Endodermal cell (in vitro differentiated cells): ENCODE results near the gene RYR2. TPM values are rescaled to one million over a fixed set of nuclear protein-coding genes. Genes with fewer than 3 reads are reported as not detected.

Source experiments
- DNase-seq: peaks from one replicate; pipeline ENCODE4 v3.0.0-alpha.2; 2017
- H3K27ac ChIP-seq: 2 replicates; pipeline ENCODE4 v1.5.1; 2013; ENCODE audit warnings: mild to moderate bottlenecking, low read depth, low read length, moderate library complexity
- H3K27me3 ChIP-seq: 2 replicates; pipeline ENCODE4 v1.6.1; 2013; ENCODE audit warnings: mild to moderate bottlenecking, low read length, moderate library complexity; ENCODE audit not compliant: insufficient read depth, control insufficient read depth, poor library complexity, severe bottlenecking
- H3K36me3 ChIP-seq: 2 replicates; pipeline ENCODE4 v1.7.0; 2013; ENCODE audit warnings: mild to moderate bottlenecking, low read length, moderate library complexity; ENCODE audit not compliant: control insufficient read depth, insufficient read depth
- H3K4me1 ChIP-seq: one replicate; pipeline ENCODE4 v1.7.0; 2013; ENCODE audit warnings: low read length; ENCODE audit not compliant: control insufficient read depth, insufficient read depth
- H3K4me3 ChIP-seq: 2 replicates; pipeline ENCODE4 v1.5.1; 2013; ENCODE audit warnings: mild to moderate bottlenecking, low read length, moderate library complexity
- H3K9ac ChIP-seq: 2 replicates; pipeline ENCODE4 v1.6.1; 2013; ENCODE audit warnings: mild to moderate bottlenecking, low read length, moderate library complexity; ENCODE audit not compliant: poor library complexity, severe bottlenecking; ENCODE audit errors: extremely low read depth
- H3K9me3 ChIP-seq: 2 replicates; pipeline ENCODE4 v1.6.1; 2013; ENCODE audit warnings: mild to moderate bottlenecking, low read length, moderate library complexity; ENCODE audit not compliant: control insufficient read depth
- H3K27ac Mint-ChIP-seq: 2 replicates; pipeline ENCODE4 v1.8.0; 2020; ENCODE audit warnings: mixed read lengths
- H3K27me3 Mint-ChIP-seq: 2 replicates; pipeline ENCODE4 v1.8.0; 2021; ENCODE audit warnings: mild to moderate bottlenecking, mixed read lengths; ENCODE audit not compliant: insufficient read depth
- H3K36me3 Mint-ChIP-seq: 2 replicates; pipeline ENCODE4 v1.8.0; 2020; ENCODE audit warnings: low read depth, mixed read lengths
- H3K4me1 Mint-ChIP-seq: 2 replicates; pipeline ENCODE4 v1.8.0; 2020; ENCODE audit warnings: mixed read lengths
- H3K4me3 Mint-ChIP-seq: 2 replicates; pipeline ENCODE4 v1.8.0; 2020; ENCODE audit warnings: mild to moderate bottlenecking, moderate library complexity, mixed read lengths
- H3K9me3 Mint-ChIP-seq: 2 replicates; pipeline ENCODE4 v1.8.0; 2020; ENCODE audit warnings: mild to moderate bottlenecking, mixed read lengths
- WGBS, 2 experiments: methylation state at CpG; one replicate each; pipeline versions ENCODE4 v1.1.5 to v1.1.7; 2013; ENCODE audit warnings: missing lambda C conversion rate in 2 of 2, mixed read lengths in 1 of 2; ENCODE audit not compliant: insufficient coverage in 1 of 2, insufficient read length in 1 of 2; 5-methylcytosine and 5-hydroxymethylcytosine counted together
- total RNA-seq, 2 donors: library from RNA; stranded (reverse); fragmentation: NEBNext Ultra II Directional in 1 of 2; extraction: Animal tissue kit (Norgen Biotek cat#: 25700) in 1 of 2; gene quantifications; 2 replicates in 1 of 2; 3 replicates in 1 of 2; pipeline ENCODE4 v1.2.1, GENCODE V29; 2021
- TF ChIP-seq, protein P1 (sequence below): fragments of 200-600 bp; sonication (generic); conservative IDR thresholded peaks from 2 replicates; pipeline ENCODE4 v1.5.0; 2021; ENCODE audit warnings: antibody characterized with exemption, mild to moderate bottlenecking

The RYR2 gene
- total RNA-seq, 2 donors from 2014 or later: 0.95 to 2.4 TPM

DNA sequence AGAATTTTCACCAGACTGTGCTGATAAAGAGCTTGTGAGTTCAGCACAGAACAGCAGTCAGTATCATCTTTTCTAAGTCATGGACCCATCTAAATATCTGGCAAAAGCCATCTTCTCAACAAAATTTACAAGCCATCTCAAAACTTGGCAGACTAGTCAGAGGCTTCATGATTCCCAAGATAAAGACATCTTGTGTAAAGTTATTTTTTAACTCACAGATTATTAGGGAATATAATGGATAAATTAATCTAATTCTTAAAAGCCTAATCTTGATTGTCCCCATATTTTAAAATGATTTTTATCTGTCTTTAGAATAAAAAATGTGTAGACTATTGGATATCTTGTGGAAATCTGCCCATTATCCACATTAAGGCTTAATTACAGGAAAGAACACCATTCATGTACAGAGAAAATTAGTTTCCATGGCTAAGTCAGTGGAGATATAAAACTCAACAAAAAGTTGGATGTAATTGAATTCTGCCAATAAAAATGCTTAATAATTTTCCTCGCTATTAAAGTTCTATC, 688.9 kb downstream of the RYR2 start:
- H3K4me1 ChIP-seq: no peaks in the 10 kb centered on the region
- no peaks in the 10 kb centered on the region for H3K36me3 Mint-ChIP-seq
- WGBS, 2 experiments: 100% methylated on average over 1 of the region's 1 CpG
- H3K4me3 ChIP-seq: no peak overlapping the region
- no peaks in the 10 kb centered on the region for H3K27me3 ChIP-seq
- no peaks in the 10 kb centered on the region for H3K4me1 Mint-ChIP-seq
- H3K9me3 Mint-ChIP-seq: no peaks in the 10 kb centered on the region
- DNase-seq: no peak
- no peak overlapping the region for H3K4me3 Mint-ChIP-seq
- H3K27ac ChIP-seq: no peak overlapping the region
- no peaks in the 10 kb centered on the region for H3K9me3 ChIP-seq
- TF ChIP-seq, protein P1, sequence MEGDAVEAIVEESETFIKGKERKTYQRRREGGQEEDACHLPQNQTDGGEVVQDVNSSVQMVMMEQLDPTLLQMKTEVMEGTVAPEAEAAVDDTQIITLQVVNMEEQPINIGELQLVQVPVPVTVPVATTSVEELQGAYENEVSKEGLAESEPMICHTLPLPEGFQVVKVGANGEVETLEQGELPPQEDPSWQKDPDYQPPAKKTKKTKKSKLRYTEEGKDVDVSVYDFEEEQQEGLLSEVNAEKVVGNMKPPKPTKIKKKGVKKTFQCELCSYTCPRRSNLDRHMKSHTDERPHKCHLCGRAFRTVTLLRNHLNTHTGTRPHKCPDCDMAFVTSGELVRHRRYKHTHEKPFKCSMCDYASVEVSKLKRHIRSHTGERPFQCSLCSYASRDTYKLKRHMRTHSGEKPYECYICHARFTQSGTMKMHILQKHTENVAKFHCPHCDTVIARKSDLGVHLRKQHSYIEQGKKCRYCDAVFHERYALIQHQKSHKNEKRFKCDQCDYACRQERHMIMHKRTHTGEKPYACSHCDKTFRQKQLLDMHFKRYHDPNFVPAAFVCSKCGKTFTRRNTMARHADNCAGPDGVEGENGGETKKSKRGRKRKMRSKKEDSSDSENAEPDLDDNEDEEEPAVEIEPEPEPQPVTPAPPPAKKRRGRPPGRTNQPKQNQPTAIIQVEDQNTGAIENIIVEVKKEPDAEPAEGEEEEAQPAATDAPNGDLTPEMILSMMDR: no peak
- no peaks in the 10 kb centered on the region for H3K36me3 ChIP-seq
- no peak overlapping the region for H3K9ac ChIP-seq
- no peaks in the 10 kb centered on the region for H3K27me3 Mint-ChIP-seq
- H3K27ac Mint-ChIP-seq: no peak overlapping the region

DNA sequence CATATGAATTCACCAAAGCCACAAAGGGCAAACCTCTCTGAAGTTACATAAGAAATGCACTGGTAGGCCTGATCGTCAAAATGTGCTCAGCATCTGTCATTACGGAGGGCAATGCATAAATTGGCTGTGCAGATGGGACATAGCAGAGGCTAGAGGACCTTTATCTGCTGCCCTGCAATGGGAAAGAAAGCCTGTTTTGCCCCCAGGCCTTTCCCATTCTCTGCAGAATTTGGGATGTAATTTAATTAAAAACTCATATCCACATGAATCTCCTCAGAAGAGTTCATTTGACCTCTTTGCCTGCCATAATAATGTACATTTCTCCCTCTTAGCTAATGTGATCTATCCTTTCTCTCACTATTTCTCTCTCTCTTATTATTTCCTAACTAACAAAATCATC, 690.7 kb downstream of the RYR2 start:
- peaks cover 7% of the 10 kb centered on the region for H3K4me1 Mint-ChIP-seq
- TF ChIP-seq, protein P1: no peak
- no peaks in the 10 kb centered on the region for H3K36me3 Mint-ChIP-seq
- H3K36me3 ChIP-seq: no peaks in the 10 kb centered on the region
- H3K27ac Mint-ChIP-seq: no peak overlapping the region
- no peak for DNase-seq
- no peaks in the 10 kb centered on the region for H3K9me3 Mint-ChIP-seq
- no peaks in the 10 kb centered on the region for H3K27me3 Mint-ChIP-seq
- H3K4me3 Mint-ChIP-seq: no peak overlapping the region
- H3K4me3 ChIP-seq: no peak overlapping the region
- H3K27me3 ChIP-seq: no peaks in the 10 kb centered on the region
- WGBS, 2 experiments: 92 to 94% methylated on average over 2 of the region's 2 CpGs
- no peaks in the 10 kb centered on the region for H3K4me1 ChIP-seq
- no peak overlapping the region for H3K27ac ChIP-seq
- H3K9ac ChIP-seq: no peak overlapping the region
- H3K9me3 ChIP-seq: no peaks in the 10 kb centered on the region

DNA sequence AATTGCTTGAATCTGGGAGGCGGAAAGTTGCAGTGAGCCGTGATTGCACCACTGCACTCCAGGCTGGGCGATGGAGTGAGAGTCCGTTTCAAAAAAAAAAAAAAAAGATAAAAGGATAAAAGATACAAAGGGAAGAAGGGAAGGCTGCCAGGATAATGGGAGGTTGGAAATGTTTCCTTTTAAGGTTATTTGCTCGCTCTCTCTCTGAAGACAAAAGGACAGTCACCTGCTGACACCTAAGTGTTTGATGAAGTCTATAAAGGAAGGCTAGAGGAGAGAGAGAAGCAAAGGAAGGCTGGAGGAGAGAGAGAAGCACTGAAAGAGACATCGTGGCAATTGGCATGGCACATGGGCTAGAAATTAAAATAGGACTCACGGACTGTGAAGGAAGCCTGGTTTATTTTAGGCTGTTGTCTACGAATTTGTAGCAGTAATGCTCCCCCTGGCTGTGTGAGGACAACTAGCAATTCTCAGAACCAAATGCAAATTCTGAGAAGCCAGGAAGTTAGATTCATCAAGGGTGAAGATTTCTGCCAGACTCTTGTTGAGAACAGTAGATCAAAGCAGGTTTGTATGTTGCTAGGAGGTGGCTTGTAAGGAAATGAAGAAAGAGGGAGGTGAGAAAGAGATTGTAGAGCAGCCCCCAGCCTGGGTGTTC, 694.5 kb downstream of the RYR2 start:
- H3K27me3 Mint-ChIP-seq: no peaks in the 10 kb centered on the region
- H3K4me3 ChIP-seq: no peak overlapping the region
- DNase-seq: peak; percentile 59
- H3K4me3 Mint-ChIP-seq: no peak overlapping the region
- peaks cover 7% of the 10 kb centered on the region for H3K4me1 Mint-ChIP-seq
- H3K27ac Mint-ChIP-seq: peak overlapping the region; percentile 36
- H3K27me3 ChIP-seq: no peaks in the 10 kb centered on the region
- no peak overlapping the region for H3K27ac ChIP-seq
- no peaks in the 10 kb centered on the region for H3K36me3 Mint-ChIP-seq
- H3K9ac ChIP-seq: no peak overlapping the region
- 71 to 72% methylated on average over 5 to 8 of the region's 8 CpGs for WGBS, 2 experiments
- H3K9me3 ChIP-seq: no peaks in the 10 kb centered on the region
- no peaks in the 10 kb centered on the region for H3K36me3 ChIP-seq
- H3K4me1 ChIP-seq: no peaks in the 10 kb centered on the region
- H3K9me3 Mint-ChIP-seq: no peaks in the 10 kb centered on the region
- TF ChIP-seq, protein P1: peak; percentile 79
